CD4-positive, alpha-beta T cell treated with Interleukin-12 subunit alpha and Interleukin-12 subunit beta, for 1 hour (primary cell): Measurements from ENCODE around the gene BRD4.
"Not testable (repeated sequence)": the region's sequence is repeated elsewhere in the genome, so short reads cannot be mapped to it uniquely, and the experiment has no call there.

ENCODE experiments used
- DNase-seq: peaks from one replicate; pipeline ENCODE4 v3.0.0-alpha.2; 2020

BRD4 gene

DNA sequence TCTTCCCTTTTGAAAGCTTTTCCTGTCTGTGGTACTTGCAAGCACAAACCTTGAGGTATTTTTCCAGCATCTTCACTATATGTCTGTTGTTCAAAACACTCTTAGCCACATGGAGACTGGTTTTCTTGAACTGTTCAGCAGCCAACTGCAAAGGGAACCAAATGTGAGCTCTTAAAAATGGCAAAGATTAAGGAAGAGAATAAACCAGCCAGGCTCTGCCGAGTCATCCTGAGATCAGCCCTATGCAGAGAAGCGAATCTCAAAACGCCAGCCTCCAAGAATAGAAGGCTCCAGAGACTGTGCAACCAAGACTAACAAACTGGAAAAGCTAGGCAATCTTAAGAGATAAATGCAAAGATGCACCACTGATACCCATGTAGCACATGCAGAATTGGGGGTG lies 26.6 kb upstream of the BRD4 start:
- no peak for DNase-seq

DNA sequence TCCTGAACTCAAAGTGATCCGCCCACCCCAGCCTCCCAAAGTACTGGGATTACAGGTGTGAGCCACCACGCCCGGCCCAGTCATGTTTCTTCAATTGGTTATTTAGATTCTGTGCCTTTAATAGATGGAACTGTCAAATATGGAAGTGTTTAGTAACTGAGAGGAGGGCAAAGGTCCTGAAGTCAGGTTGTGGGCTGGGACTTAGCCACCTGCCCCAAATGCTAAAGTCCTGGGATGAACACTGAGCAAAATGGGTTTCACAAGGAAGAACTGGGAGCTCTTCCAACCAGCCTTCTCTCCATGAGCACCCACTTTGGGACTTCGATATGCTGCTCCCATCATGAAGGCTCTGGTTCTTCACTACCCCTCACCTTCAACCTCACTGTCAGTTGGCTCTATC lies 25.6 kb upstream of the BRD4 start:
- no peak for DNase-seq

DNA sequence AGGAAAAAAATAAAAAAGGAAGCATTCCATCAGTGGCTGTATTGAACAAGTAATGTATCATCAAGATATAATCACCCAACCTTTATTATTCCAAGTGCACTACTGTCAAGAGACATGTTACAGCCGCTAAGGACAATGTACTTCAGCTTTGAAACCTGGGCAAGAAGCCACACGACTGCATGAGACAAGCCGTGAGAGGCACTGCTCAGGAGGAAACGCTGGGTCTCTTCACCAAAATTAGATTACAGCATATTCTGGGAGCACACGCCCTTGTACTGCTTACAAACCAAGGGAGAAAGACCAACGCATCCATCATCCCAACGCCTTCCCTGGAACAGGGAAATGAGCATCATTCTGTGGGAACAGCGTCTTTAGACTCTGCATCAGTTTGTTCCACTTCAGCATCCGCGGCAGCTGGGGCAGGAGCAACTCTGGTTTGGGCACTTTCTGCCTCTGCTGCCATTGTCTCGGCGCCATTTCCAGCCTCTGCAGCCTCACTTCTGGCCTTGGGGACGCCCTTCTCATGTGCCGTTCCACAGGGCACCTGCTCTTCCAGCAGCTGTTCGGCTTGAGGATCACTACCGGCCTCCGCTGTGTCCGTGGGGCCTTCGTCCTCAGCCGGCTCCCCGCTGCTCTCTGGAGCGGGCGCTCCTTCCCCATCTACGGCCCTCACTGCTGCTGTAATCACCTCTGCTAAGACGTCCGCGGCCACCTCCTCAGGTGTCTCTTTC lies 22.4 kb upstream of the BRD4 start:
- no peak for DNase-seq

DNA sequence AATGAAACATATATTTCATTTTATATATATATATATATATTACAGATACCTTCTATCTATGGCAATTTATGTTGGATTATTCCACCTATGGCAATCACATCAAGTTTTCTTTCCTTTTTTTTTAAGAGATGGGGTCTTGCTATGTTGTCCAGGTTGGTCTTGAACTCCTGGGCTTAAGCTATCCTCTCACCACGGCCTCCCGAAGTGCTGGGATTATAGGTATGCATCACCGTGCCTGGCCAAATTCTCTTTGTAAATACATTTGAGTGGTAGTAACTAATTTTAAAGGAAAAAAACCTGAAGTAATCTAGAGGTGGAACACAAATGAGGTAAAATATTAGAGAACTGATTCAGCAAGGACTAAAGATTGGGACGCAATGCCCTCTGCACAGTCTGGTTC lies 21.6 kb upstream of the BRD4 start:
- DNase-seq: no peak

DNA sequence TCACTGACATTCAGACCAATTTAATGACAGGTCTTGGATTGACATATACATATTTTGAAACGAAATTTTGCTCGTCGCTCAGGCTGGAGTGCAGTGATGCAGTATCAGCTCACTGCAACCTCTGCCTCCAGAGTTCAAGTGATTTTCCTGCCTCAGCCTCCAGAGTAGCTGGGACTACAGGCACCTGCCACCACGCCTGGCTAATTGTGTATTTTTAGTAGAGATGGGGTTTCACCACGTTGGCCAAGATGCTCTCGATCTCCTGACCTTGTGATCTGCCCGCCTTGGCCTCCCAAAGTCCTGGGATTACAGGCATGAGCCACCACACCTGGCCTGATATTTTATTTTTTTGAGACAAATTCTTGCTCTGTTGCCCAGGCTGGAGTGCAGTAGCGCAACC lies 20.2 kb upstream of the BRD4 start:
- not testable (repeated sequence) for DNase-seq

DNA sequence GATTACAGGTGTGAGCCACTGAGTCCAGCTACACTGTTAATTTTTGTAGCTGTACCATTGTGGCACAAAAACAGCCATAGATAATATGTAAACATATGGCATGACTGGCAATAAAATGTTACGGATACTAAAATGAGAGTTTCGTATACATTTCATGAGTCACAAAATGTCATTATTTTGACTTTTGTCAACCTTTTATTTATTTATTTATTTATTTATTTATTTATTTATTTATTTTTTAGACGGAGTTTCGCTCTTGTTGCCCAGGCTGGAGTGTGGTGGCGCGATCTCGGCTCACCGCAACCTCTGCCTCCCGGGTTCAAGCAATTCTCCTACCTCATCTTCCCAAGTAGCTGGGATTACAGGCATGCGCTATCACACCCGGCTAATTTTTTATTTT lies 9.0 kb upstream of the BRD4 start:
- DNase-seq: not testable (repeated sequence)

DNA sequence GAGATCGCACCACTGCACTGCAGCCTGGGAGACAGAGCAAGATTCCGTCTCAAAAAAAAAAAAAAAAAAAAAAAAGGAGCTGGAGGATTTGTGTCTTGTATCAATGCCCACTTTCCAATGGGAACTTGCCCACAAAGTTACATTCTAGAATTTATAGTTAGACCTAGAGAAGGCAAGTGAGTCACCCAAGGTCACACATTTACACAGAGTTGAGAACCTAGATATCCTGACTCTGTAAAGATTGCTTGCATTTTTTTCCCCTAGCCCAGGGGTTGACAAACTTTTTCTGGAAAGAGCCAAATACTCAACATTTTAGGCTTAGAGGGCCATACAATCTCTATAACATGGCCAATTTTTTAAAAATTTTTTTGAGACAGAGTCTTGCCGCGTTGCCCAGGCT lies 7.7 kb upstream of the BRD4 start:
- no peak for DNase-seq

DNA sequence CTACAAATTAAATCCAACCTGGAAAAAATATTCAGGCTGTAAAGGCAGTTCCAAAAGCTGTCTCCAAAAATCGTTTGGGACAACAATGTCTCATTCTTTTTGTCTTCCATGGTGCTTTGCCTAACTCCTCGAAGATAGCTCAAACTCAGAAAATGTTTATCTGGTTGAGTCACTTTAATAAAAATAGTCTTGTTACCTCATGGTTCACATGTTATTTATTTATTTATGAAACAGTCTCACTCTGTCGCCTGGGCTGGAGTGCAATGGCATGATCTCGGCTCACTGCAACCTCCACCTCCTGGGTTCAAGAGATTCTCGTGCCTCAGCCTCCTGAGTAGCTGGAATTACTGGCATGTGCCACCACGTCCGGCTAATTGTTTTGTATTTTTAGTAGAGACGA lies 4.9 kb upstream of the BRD4 start:
- DNase-seq: no peak

DNA sequence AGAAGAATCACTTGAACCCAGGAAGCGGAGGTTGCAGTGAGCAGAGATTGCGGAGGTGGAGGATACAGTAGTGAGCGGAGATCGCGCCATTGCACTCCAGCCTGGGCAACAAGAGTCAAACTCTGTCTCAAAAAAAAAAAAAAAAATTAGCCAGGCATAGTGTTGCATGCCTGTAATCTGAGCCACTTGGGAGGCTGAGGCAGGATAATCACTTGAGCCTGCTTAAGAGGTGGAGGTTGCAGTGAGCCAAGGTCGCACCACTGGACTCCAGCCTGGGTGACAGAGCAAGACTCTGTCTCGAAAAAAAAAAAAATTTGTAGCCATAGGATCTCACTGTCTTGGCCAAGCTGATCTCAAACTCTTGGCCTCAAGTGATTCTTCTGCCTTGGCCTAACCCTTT lies 3.7 kb upstream of the BRD4 start:
- DNase-seq: not testable (repeated sequence)

DNA sequence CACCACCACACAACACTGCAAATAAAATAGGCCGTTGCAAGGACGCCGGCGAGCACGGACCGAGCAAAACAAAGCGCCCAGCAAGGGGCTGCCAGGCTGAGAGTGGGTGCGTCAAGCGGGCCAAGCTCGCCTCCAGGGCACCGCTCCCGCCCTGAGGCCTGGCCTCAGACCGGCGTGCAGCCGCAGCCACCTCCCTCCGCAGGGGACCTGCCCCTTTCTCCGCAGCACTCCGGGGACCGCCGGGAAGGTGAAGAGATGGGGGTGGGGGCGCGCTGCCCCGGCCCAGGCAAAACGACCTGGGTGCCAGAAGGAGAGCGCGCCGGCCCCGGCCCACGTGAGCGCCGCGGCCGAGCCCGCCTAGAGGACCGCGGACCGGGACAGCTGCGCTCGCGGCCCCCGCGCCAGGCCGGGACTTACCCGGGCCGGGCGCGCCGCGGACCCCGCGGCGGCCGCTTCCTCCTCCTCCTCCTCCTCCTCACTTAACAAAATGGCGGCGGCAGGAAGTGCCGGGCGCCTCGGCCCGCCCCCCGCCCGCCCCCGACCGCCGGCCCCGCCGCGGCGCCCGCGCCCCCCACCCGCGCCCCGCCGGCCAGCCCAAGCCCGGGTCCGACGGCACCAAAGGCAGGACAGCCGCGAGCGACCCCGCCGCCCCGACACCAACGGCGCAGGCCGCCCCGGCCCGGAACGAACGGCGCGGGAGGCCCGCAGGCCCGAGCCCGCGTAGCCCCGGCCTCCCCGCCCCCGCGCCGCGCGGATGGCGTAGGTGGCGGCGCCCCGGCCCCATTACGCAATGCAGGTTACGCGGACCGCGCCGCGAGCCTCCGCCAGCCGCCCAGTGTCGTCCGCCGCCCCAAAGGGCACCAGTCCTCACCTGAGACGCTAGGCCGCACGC lies 674 bp downstream of the BRD4 start:
- DNase-seq: peak; percentile 71

DNA sequence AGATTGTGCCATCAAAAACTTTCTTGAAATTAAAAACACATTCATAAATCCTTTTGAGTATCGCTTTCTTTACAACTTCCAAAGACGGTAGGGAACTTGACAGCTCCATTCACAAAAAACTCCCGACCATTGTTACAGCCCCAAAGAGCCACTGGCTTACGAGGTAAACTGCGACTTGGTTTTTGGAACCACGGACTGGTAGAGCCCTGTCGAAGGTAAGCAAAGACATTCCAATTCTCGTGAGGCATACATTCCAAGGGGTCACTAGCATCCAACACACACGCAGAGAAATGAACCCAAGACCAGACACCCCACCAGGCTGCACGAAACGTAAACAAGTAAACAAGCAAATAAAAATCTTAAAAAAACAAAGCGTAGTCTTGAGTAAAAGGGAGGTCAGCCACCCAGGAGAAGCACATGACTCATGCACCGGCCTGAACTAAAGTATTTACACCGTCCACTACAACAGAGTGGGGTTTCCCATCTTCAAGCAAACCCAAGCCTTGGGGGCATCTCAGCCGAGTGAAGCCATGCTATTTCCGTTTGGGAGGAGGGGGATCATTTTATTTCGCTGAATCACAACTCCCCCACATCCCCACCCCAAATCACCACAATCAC lies 1.4 kb downstream of the BRD4 start:
- peak; percentile 47 for DNase-seq

DNA sequence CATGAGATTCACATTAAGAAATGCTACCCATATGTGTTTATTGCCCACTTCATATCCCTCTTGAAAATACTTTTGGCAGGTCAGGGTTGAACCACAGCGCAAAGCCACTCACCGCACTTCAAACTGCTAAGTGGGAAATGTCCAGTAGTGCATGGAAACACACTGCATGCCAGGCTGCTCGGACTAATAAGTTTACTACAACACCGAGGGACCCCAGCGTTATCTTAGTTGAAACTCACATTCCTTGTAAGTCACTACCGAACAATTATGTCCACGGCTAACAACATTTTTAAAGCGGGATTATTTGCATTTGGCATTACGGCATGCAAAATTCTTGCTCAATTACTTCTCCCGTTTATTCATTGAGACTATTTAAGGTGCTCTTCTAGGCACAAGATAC lies 4.0 kb downstream of the BRD4 start:
- no peak for DNase-seq

DNA sequence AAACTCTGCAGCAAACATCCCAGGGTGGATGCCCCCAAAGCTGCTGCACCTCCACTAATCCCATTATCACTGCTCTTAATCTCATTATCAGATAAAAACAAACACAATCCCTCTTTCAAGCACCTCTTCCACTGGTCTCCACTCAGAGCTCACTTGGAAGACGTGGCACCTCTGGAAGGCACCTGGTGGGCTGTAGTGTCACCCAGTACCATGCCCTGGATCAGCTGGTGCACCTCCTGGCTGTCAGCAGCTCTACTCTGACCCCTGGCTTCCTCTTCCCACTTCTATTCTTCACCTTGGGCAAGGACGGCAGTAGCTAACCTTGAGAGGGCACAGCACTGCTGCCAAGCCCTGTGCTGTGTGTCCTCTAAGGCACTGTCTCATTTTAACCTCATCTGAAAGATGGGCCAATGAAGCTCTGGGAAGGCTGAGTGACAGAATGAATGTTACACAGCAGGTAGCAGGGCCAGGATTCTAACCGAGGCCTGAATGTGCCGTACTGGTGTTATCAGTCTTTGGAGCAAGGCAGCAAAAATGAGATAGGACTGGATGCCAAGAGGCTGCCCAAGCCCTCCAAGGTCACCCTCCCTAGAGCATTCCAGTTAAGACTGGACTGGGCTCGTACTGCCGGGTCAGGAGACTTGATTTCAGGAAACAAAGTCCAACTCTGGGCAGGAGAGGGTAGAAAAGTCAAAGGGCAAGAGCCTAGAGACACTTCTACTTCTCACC lies 7.4 kb downstream of the BRD4 start:
- no peak for DNase-seq

DNA sequence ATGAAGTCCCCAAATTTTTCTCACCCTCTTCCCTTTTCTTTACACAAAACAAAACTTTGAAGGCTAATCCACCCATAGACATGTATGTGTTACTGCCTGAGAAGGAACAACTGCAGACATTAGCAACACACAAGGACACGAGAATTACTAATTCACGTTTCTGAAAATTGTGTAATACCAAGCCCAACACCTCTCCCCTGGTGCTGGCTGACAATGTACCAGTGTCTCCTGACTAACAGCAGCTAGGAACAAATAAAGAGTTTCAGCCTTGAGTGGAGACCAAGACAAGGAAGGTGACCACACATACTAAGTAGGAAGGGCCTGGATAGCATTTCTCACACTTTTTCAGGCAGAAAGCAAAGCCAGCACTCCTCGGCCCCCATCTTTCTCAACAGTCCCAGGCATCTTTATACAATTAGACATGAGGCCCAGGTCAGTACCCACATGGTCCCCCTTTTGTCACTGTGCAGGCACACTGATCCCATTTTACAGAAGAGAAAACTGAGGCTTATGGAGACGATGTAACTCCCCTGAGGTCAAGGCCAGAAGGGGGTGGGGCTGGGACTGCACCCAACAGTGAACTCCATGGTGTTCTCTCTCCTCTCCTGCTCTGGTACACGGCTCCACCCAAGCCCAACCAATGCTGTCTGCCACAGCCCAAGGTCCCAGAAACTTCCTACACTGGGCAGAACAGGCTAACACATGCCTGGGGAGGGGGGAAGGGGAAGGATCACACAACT lies 8.7 kb downstream of the BRD4 start:
- no peak for DNase-seq

DNA sequence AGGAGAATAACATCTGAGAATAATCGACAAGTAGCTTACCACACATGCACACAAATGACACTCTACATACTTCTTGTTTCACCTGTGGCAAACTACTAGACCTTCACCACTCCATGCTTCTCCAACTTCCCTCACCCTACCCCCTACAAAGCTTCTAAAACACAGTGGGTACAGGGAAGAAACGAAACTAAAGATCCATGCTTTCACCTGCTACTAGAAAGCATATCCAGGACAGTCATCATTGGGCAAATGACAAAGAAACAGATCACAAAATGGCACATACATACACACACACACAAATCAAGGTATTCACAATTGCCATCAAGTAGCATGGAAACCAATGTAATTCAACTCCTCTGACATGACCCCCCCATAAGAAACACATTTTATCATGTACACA lies 10.6 kb downstream of the BRD4 start:
- no peak for DNase-seq

DNA sequence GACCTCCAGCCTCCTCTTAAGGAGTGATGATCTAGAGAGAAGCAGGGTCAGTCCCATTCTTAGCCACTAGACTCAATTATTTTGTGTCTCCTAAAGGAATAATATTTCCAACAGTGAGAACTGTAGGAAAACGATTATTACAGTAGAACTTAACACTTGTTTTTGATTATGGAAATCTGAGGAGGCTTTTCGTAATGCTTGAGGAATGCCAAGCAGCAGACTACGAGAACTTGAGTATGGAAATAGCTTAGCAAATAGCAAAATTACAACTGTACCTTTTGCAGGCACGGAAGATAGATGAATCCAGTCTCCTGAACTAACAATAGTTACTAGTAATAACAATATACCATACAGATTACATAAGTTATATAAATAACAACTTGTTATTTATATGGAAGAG lies 12.2 kb downstream of the BRD4 start:
- no peak for DNase-seq

DNA sequence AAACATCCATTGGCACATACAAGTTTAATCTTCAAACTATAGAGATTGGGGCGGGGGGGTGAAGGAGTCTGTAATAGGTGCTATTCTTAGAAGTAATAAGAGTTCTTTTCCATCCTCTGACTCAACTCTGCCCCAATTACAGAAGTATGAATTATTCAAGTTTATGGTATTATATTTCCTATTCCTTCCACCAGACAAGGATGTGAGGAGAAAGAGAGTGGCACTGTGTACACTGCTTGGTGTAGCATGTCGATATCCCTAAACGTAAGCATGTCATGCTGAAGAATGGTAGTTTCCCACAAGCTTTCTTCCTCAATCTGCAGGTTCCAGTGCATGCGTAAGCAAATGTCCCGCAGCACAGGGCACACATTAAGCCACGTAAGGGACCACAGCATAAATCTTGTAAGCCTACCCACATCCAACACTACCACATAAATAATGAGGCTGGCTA lies 14.1 kb downstream of the BRD4 start:
- DNase-seq: no peak

DNA sequence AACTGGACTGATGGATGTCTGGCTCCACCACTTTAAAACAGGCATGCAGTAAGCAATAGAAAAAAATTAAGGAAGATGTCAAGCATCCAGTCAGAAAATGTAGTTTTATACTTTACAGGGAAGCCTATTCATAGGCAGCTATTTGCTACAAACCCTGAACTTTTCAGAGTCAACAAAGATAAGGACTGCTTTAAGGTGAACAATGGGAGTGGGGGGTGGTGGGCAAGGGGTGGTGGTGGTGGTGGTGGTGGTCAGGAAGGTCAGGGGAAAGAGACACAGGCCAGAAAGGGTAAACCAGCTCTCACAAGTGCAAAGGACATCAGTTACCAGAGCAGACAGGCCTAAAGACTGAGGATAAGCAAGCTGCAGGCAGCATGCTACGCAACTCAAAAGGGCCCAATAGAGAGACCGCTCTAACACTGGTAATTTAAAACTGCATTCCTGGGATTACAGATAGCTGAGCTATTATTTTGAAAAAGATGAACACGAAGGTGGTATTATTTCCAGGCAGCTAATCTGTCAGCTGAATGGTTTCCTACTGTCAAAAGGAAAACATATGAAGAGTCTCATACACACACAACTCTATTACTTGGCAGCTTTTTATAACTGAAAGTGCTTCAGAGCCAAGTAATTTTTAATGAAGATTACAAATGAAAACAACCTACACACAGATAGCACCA lies 14.8 kb downstream of the BRD4 start:
- DNase-seq: no peak

DNA sequence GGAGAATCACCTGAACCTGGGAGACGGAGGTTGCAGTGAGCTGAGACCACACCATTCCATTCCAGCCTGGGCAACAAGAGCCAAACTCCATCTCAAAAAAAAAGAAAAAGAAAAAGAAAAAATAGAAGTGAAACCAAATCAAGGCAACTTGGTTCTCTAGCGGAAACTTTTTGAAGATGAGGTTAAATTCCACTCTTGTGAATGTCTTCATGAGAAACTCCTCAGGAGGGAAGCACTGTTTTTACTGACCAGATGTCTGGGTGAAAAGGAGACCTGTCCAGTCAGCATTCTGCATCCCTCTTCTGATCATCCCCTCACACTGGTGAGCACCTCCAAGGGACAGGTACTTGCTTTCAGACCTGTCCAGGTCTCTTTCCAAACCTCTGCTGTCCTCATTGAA lies 15.8 kb downstream of the BRD4 start:
- no peak for DNase-seq

DNA sequence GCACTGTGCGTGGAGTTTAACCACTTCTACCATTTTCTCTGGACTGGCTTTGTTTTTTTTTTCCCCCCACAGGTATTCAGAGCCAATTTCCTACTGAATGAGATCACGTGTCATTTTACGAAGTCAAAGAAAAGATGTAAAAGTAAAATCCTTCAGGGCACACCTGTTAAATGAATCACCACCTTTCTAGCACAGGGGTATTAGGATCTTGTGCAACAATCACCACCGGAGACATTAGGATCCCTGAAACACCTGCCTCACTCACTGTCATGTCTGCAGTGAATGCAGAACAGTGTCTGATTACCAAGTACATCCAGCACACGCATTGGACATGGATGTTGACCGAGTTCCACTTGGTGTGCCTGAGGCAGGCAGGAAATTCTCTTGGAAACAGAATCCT lies 17.2 kb downstream of the BRD4 start:
- DNase-seq: no peak

DNA sequence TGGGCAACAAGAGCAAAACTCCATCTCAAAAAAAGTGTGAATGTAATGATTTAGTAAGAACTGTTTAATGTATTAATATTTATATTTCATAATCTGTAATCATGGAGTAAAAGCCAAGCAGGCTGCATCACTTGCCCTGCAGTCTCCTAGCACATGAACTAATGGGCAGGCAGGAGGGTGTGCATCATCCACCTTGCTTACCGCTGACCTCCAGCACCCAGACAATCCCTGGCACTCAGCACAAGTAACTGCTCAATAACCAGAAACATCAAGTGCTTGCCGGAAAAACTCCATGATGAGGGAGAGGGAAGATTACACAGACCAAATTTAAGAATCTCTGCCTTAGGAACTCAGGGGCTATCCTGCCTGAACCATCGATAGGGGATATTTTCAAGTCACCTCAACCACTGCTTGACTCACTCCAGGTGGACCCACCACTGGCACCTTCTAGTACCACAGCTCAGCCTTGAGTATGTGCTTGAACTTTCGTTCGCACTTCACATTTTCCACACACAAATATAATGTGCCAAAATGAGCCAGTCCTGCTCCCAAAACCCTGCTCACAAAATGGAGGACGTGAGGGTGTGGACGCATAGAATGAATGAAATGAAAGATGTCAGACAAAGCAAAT lies 18.6 kb downstream of the BRD4 start:
- DNase-seq: no peak
